GM23338 (cell line): ENCODE data around the gene SENP6.

Experiments used
- EZH2 ChIP-seq: fragments of 200-600 bp; sonication (generic); IDR thresholded peaks from one replicate; pipeline ENCODE4 v1.8.0; 2017; ENCODE audit warnings: antibody characterized with exemption, mild to moderate bottlenecking, low read depth; ENCODE audit not compliant: unreplicated experiment
- POLR2AphosphoS5 ChIP-seq: IDR thresholded peaks from 2 replicates; pipeline ENCODE4 v1.6.1; 2016; ENCODE audit warnings: antibody characterized with exemption, low read depth
- ZNF114 ChIP-seq: fragments of 250-450 bp; sonication (Bioruptor Pico); IDR thresholded peaks from 2 replicates; pipeline ENCODE4 v1.5.0; 2020; ENCODE audit warnings: mild to moderate bottlenecking, moderate library complexity
- TF ChIP-seq, protein P1 (sequence below), 2 experiments: fragments of 200-600 bp in 1 of 2; sonication (generic) in 1 of 2; conservative IDR thresholded peaks; 2 replicates each; pipeline versions ENCODE4 v1.5.1 to v1.6.1; 2016 to 2017; ENCODE audit warnings: antibody characterized with exemption in 2 of 2, low read depth in 2 of 2, mild to moderate bottlenecking in 2 of 2, moderate library complexity in 1 of 2

GRCh38 chr6:75626561-75626960 lies 24.9 kb downstream of the SENP6 start:
- TF ChIP-seq POLR2AphosphoS5 (no peak), ZNF114 (CRISPR knock-in tag) (no peak), EZH2 (no peak)
- TF ChIP-seq, protein P1, sequence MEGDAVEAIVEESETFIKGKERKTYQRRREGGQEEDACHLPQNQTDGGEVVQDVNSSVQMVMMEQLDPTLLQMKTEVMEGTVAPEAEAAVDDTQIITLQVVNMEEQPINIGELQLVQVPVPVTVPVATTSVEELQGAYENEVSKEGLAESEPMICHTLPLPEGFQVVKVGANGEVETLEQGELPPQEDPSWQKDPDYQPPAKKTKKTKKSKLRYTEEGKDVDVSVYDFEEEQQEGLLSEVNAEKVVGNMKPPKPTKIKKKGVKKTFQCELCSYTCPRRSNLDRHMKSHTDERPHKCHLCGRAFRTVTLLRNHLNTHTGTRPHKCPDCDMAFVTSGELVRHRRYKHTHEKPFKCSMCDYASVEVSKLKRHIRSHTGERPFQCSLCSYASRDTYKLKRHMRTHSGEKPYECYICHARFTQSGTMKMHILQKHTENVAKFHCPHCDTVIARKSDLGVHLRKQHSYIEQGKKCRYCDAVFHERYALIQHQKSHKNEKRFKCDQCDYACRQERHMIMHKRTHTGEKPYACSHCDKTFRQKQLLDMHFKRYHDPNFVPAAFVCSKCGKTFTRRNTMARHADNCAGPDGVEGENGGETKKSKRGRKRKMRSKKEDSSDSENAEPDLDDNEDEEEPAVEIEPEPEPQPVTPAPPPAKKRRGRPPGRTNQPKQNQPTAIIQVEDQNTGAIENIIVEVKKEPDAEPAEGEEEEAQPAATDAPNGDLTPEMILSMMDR (conservative IDR thresholded peaks at IDR 0.05; ENCODE audit: low read depth in 2 of 2), result no peak
